ENCODE measurements around the gene SHTN1.

- TF ChIP-seq CTCF (IDR thresholded peaks at IDR 0.05), result no peak
- TF ChIP-seq POLR2AphosphoS5 (IDR thresholded peaks at IDR 0.05; ENCODE audit: low read depth, low read length), result no peak
Measured at GRCh38 chr10:116840389-116841075, 164.5 kb downstream of the SHTN1 start.
